Measurements from ENCODE around the gene FBN1.

Gene FBN1

DNA sequence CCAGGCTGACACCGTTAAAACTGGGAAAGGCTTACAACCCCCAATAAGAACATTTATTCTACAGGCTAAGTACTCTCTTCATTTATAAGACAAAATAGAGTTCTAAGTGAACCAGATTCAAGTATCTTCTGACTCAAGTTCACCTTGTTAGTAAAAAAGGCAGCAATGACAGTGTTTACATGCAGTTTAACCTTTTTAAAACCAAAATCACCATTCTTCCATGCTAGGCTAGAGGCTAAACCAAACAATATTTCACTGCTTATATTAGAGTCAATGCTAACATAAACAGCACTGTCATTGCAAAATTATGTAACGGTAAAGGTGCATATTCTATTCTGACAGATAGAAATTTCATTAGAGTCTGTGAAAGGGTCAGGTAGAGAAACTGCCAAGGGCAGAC, 118.0 kb downstream of the FBN1 start:
- in situ Hi-C loops (cut with MboI; ENCODE audit: low sequenced_read_pairs) = no loop called here

DNA sequence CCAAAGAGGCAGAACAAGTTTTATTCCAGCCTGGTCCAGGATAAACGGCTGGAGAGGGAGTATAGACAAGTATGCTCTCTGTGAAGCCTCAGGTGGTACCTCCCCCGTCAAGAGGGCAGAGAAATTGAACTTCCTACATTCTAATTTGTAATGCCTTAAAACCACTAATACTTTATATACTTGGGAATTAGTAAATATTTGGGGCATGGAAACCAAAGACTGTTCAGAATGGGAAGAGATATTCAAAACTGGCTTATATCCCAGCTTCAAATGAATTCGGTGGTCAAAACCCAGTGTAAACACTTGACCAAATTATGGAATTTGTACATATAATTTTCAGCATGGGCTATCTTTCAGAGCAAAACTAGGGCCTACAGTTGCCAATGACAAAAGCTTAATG, 122.6 kb downstream of the FBN1 start:
- in situ Hi-C loops (cut with MboI; ENCODE audit: low sequenced_read_pairs) = no loop called here

DNA sequence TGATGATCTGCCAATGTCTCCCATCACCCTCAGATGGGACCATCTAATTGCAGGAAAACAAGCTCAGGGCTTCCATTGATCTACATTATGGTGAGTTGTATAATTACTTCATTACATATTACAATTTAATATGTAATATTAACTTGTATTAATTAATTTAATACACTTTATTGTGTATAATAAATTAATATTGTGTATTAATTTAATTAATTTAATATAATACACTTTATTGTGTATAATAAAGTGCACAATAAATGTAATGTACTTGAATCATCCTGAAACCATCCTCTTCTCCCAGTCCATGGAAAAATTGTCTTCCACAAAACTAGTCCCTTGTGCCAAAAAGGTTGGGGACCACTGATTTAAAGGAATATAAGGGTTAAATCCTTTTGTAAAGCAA, 123.4 kb downstream of the FBN1 start:
- in situ Hi-C loops (cut with MboI; ENCODE audit: low sequenced_read_pairs) = no loop called here

DNA sequence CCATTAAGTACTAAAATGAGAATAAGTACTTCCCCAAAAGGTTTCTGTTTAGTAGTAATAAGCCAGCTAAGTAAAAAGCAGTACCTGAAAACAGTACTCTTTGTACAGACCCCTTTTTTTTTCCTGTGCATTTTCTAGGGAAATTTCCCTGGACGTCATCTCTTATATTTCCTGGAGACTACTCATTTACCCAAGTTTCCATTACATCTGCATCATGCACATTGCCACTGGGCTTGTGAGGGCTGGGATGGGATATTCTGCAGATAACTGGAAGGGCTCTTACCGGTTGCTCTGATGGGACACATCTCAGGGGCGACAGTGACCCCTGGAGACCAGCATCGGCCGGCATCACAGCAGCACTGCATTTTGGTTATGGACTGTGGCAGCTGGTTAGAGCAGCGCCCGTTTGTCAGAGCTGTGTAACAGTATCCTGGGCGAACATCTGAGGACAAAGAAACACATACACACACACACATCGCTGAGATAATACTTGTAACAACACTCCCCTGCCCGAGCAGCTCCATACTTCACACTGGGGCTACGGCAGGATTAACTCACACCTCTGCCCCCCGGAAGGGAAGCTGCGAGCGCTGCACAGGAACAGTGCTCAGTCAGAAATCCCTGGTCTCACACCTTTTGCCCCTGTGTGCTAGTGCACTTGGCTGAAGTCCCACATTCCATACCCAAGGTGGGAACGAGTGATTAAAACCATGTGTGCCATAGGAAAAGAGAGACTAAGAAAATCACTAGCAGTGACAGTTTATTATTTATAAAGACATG, 124.9 kb downstream of the FBN1 start:
- in situ Hi-C loops (cut with MboI; ENCODE audit: low sequenced_read_pairs) = no loop called here

DNA sequence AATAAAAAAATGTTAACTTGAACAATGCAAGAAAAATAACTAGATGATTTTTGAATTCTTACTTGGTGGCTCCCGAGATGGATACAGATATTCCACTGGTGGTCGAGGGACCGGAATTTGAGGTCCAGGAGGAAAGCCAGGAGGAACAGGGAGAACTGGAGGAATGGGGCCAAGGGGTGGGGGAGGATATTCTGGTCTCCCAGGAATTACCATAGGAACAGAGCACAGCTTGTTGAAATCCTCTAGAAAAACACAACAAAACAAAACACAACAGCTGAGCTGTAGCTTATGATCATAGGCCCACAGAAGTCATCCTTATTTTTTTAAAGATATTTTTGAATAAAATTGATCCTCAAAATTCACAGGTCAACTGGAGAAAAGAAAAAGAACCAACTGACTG, 129.4 kb downstream of the FBN1 start:
- in situ Hi-C loops (cut with MboI; ENCODE audit: low sequenced_read_pairs) = no loop called here

DNA sequence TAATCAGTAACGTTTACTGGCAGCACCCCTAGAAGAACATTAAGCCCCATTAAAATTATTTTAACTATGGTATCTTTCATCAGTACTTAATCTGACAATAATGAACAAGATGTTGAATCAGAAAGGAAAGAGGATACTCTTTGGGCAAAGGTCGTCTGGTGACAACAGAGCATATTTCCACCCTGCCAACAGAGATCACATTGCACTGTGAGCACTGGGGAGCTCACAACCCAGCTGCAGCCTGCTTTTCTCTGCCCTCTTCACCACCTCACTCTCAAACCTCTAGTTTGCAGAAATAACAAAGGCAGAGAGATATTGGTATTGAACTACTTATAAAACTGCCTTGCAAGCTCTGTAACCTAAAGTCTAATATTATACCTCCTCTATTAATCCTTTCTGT, 130.0 kb downstream of the FBN1 start:
- in situ Hi-C loops (cut with MboI; ENCODE audit: low sequenced_read_pairs) = no loop called here

DNA sequence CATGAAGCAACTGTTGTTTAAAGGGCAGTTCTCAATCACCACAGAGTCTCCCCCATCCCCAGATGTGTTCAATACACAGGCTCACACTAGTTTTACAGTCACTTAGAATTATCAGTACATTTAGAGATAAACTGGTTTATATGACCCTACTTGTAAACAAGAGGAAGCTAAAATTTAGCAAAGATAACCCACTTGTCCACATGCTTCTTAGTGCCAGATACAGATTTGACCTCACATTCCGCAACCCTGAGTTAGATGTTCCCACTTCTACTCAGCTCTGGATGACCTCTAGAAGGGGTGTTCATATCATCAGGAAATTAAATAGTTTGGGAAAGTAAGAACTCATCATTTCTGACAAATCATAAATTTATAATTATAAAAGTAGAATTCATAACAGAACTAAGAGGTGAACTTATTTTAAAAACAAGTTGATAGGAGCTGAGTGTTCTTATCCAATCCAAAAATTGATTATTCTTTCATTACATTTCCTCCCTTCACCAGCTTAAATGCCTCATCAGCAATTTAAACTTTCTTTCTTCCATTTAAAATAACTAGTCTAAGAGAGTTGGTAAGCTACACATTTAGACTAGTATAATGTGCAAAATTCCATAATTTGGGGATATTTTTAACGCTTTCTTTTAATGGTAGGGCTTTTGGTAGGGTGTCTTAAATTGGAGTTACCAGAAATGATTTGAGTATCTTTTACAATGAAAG, 131.2 kb downstream of the FBN1 start:
- in situ Hi-C loops (cut with MboI; ENCODE audit: low sequenced_read_pairs) = no loop called here

DNA sequence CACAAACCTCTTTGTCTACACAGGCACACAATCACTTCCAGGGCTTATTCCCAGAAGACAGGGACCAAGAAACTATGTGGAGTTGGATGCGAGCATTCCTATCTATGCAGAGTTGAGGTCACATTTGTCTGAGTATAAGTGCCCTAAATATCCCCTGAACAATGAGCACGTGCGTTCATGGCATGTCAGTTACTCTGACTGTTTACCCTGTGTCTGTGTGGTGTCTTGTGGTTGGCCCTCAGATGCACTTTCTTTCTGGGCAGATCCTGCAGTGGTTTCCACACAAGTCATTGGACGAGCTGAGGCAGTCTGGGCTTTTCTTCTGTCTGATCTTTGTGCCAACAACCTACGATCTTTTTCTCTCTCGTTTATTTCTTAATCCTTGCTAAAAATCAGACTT, 134.5 kb downstream of the FBN1 start:
- in situ Hi-C loops (cut with MboI; ENCODE audit: low sequenced_read_pairs) = no loop called here

DNA sequence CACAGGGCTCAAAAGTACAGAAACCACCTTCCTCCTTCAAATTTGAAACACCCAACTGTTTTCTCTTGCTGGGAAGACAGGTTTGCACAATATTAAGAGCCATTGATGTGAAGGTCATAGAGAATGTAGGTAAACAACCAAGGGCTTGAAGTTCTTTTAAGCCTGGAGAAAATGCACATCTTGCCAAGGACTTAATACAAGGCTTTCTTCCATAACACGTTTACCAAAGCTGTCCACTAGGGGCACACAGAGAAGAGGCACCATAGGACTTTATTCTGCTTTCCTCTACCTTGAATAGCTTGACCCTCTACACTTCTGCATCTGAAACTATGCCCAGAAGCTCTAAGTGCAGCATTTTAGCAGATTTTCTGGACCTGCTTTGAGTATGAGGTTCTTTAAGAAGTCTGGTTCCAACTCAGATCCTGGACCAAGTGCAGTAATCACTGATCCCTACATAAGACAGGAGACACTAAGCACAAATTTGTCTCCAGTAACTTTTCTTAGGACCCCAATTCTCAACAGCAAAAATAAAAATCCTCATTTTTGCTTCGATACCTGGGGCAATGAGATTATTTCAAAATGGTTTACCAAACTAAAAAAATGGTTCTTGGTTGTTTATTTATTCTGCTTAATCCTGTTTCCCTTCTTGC, 138.0 kb downstream of the FBN1 start:
- in situ Hi-C loops (cut with MboI; ENCODE audit: low sequenced_read_pairs) = no loop called here

DNA sequence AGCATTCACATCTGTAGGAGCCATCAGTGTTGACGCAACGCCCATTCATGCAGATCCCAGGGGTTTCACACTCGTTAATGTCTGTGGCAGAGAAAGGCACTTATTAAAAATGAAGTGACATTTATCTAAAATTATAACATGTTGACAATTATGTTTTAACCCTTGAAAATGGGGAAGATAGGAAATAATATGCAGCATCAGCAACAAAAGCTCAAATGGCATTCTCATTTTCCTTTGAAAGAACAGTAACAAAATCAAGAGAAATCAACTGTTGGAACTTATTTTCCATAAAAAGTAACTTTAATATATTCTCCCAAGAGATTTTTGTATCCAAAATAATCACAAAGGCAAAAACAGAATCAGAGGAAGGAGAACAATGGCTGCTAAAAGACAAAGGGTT, 140.4 kb downstream of the FBN1 start:
- in situ Hi-C loops (cut with MboI; ENCODE audit: low sequenced_read_pairs) = no loop called here

DNA sequence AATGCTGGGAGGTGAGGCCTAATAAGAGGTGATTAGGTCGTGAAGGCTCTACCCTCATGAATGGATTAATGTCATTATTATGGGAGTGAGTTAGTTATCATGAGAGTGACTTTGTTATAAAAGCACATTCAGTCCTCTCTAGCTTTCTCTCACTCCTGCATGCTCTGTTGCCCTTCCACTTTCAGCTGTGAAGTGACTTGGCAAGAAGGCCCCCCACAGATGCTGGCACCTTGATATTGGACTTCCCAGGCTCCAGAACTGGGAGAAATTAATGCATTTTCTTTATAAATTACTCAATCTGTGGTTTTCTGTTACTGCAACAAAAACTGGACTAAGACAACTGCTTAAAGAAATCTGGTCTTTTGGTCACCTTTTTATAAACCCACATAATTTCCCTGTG, 144.3 kb downstream of the FBN1 start:
- in situ Hi-C loops (cut with MboI; ENCODE audit: low sequenced_read_pairs) = no loop called here

DNA sequence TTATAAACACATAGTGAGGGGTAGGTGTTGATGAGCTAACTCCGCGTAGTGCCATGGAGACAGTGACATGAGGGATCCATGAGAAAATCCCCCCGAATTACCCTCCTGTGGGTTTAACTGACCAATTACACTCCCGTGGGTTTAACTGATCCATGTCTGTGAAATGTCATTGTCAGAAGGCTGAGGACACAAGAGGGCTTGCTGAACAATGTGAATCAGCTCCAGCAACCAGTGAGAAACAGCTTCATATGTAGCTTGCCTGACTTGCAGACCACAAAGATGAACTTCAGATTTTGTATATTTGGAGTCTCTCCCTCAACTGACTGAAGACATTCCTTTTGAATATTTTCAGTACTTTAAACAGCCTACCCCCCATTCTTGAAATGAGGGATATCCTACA, 144.9 kb downstream of the FBN1 start:
- in situ Hi-C loops (cut with MboI; ENCODE audit: low sequenced_read_pairs) = no loop called here

DNA sequence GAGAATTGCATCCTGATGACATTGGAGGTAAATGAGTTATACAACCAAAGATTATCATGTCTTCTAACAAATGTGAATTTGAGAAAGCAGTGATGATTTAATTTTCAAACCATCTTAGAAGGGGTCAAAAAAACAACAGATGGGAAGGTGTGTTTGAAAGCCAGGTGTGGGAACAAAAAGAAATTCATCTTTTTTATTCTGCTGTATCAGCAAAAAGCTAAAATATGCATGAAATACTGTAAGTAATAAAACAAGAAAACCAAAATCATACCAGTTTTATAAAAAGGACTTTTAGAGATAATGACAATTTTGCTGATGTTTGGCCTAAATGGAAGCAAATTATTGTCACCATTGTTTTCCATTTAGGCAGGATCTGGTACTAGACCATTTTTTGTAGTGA, 145.5 kb downstream of the FBN1 start:
- in situ Hi-C loops (cut with MboI; ENCODE audit: low sequenced_read_pairs) = no loop called here

DNA sequence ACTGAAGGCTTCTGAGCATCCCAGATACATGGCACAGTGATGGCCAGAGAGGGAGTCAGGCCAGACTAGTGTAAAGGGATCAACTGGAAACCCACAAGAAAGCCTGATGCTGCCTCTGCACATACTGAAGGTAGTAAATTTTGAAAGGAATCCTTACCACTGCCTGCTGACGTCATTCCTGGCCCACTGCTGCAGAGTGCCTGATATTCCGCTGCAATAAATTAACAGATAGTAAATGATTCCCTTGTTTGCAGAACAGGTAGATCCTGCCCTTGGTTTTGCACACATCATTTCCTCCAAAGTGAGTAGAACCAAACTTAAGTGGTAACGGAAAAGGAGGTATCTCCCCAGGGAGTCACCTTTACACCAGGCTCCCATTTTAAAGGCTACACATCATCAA, 146.7 kb downstream of the FBN1 start:
- in situ Hi-C loops (cut with MboI; ENCODE audit: low sequenced_read_pairs) = no loop called here

DNA sequence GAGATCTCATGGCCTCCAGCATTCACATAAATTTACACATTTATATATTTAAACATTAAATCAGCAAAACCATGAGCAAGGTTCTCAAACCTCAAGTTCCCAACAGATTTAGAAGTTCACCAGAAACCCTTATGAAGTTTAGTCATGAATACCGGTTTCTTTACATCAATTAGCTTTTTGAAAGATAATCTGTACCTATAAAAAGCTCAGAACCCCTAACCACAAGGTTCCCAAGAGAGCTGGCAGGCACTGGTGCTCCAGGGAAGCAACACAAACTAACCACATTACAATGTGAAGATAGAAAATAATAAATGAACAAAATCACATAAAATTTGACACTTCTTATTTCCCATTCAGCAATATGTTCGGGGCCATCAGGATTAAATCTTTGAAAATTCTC, 150.9 kb downstream of the FBN1 start:
- in situ Hi-C loops (cut with MboI; ENCODE audit: low sequenced_read_pairs) = no loop called here

DNA sequence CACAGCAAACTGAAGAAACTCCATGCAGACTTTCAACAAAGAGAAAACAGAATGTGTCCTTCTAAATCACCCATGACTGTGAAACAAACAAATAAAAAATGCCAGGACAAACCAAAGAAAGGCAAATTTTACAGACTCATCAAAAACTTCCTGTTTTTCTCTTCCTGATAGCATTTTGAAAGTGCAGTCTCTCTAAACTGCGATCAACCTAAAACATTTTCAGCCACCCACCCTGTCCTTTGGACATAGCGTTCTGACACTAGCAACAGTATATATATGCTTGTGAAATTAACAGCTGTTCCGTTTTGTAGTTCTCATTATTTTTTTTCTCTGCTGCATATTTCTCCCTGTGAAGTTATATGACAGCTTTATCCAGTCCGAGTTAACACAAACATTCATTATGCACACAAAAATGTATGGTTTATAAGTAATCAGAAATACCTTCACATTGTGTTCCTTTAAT, 151.7 kb downstream of the FBN1 start:
- in situ Hi-C loops (cut with MboI; ENCODE audit: low sequenced_read_pairs) = no loop called here

DNA sequence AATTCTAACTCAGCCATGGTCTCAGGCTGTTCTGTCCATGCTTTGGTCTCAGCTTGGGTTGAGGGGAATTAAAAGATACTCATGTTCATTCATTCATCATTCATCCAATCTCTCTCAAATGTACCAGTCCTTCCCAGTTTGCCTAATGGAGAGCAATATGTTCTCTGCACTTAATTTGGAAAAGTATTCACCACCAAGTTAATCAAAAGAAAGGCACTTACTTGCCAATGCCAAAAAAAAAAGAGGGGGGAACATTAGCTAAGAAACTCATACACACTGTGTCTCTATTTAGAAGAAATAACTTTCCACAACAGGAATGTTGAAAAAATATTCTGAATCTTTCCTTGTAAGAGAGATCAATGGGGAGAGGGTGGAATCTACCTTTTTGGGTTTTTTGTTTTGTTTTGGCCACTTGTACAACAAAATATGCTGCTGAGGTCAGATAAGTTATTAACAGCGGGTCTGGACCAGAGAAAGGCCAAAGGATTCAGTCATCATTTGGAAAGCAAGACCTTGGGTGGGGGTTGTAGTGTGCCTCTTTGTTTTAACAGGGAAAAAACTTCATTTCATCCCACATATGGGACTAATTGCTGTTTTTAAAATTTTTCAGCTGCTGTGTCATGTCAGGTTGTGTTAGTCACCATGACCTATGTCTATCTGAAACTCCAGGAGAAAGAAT, 152.3 kb downstream of the FBN1 start:
- in situ Hi-C loops (cut with MboI; ENCODE audit: low sequenced_read_pairs) = no loop called here

DNA sequence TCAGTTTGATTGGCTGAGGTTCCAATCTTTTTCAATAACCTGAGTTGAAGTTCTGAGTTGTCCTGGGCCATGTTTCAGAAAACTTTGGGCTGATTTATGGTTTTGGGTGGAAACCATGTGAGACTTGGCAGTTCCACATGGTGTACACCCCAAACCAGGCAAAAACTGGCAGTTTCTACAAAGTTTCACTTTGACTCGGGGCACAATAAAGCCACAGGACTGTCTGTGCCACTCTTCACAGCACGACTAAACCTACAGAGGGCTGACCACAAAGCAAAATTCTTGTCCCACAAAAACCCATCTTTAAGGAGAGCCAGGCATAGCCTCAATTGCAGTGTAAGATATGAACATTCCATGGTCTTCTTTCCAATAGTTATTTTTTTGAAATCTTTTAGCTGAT, 159.3 kb downstream of the FBN1 start:
- in situ Hi-C loops (cut with MboI; ENCODE audit: low sequenced_read_pairs) = no loop called here

DNA sequence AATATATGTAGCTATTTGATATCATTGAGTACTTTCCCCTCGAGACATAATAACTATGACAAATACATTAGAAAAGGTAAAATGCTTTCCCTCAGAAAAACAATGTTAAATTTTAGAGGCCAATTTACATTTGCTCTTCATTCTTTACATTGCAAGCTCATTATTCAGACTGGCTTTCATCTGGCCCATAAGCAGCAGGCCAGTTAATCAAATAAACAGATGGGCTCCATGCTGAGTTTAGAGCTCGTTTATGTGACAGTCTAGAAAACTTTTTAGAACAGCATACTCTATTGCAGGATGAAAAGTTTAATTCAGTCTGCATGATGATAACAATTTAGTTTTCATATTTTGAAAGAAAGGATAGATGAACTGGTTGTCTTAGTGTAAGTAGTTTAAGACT, 163.7 kb downstream of the FBN1 start:
- in situ Hi-C loops (cut with MboI; ENCODE audit: low sequenced_read_pairs) = no loop called here

DNA sequence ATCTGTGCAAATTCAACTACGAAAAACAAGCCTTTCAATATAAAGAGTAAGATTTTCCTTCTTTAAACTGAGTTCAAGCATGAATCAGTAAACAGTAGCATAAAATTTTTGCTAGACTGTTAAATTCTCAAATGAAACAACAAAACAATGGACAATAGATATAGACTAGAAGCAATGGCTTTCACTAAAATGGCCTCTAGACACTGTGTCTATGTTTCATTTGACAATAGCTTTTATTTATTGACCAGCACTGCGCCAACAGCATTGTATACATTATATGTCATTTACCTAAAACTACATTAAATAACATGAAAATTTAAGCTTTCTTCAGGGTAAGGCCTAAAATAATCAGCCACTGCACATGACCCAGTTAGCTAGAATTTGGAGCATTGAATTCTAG, 165.8 kb downstream of the FBN1 start:
- in situ Hi-C loops (cut with MboI; ENCODE audit: low sequenced_read_pairs) = no loop called here

DNA sequence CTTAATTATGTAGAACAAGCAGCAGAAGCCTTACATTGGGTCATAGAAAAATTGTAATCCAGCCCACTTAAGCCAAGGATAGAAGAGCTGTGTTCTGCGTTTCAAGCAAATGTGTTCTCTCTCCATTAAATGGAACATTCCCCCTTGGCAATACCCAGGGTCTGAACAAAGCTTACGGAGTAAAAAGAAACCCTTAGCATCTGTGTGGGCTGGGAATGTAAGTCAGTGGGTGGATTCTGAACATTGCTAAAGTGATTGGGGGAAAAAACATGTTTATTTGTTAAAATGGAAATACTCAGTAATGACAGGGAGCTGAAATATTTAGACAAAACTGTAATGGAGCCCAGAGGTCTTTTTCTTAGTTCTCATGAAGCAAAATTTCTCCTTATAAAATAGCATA, 166.9 kb downstream of the FBN1 start:
- in situ Hi-C loops (cut with MboI; ENCODE audit: low sequenced_read_pairs) = no loop called here
